Measurements from ENCODE around the gene ADGRL3. TPM values are rescaled to one million over a fixed set of nuclear protein-coding genes. Genes with fewer than 3 reads are reported as not detected.

ADGRL3 gene
- total and polyA plus RNA-seq, 2 donors (not counting 1 experiment from before 2014, with no cell fraction given), result under 0.01 to 0.05 TPM

DNA sequence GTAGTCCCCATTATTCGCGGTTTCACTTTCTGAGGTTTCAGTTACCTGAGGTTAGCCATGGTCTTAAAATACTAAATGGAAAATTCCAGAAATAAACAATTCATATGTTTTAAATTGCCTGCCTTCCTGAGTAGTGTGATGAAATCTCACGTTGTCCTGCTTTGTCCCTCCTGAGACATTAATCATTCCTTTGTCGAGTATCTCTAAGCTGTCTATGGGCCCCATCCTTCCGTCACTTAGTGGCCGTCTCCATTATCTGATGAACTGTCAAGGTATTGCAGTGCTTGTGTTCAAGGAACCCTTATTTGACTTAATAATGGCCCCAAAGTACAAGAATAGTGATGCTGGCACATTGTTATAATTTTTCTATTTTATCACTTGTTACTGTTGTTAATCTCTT, 94.8 kb downstream of the ADGRL3 start:
- no peak for DNase-seq (ENCODE audit: low read depth in 2 of 2)
- TF ChIP-seq, protein P1, sequence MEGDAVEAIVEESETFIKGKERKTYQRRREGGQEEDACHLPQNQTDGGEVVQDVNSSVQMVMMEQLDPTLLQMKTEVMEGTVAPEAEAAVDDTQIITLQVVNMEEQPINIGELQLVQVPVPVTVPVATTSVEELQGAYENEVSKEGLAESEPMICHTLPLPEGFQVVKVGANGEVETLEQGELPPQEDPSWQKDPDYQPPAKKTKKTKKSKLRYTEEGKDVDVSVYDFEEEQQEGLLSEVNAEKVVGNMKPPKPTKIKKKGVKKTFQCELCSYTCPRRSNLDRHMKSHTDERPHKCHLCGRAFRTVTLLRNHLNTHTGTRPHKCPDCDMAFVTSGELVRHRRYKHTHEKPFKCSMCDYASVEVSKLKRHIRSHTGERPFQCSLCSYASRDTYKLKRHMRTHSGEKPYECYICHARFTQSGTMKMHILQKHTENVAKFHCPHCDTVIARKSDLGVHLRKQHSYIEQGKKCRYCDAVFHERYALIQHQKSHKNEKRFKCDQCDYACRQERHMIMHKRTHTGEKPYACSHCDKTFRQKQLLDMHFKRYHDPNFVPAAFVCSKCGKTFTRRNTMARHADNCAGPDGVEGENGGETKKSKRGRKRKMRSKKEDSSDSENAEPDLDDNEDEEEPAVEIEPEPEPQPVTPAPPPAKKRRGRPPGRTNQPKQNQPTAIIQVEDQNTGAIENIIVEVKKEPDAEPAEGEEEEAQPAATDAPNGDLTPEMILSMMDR (conservative IDR thresholded peaks at IDR 0.05 in 1 of 2, IDR thresholded peaks at IDR 0.05 in 1 of 2; ENCODE audit: low read depth in 1 of 2, low read length in 2 of 2), result no peak
- no peak for TF ChIP-seq EZH2 (IDR thresholded peaks at IDR 0.05; ENCODE audit: low read length, missing control alignments)
- no peaks in the 10 kb centered on the region for H3K9me3 ChIP-seq (ENCODE audit: control insufficient read depth, insufficient read depth, low read depth, low read length)
- H3K27ac ChIP-seq (ENCODE audit: insufficient read depth, low read length), result no peak overlapping the region
- no peaks in the 10 kb centered on the region for H3K36me3 ChIP-seq (ENCODE audit: control insufficient read depth, insufficient read depth, low read length)
- H3K4me1 ChIP-seq (ENCODE audit: control insufficient read depth, extremely low read depth, insufficient read depth, low read length), result no peaks in the 10 kb centered on the region
- no peaks in the 10 kb centered on the region for H3K27me3 ChIP-seq (ENCODE audit: control insufficient read depth, insufficient read depth, low read length)
- H4K20me1 ChIP-seq (ENCODE audit: control insufficient read depth, extremely low read depth, insufficient read depth, low read length), result no peaks in the 10 kb centered on the region
- H3K4me2 ChIP-seq (ENCODE audit: extremely low read depth, insufficient read depth, low read length), result no peak overlapping the region
- no peaks in the 10 kb centered on the region for H3K79me2 ChIP-seq (ENCODE audit: control insufficient read depth, insufficient read depth, low read length)
- H3K4me3 ChIP-seq (replicated peaks in 1 of 4; ENCODE audit: control extremely low read depth in 1 of 4, insufficient read depth in 1 of 4, low read depth in 3 of 4, low read length in 4 of 4), result no peak overlapping the region
- no peak overlapping the region for H3K9ac ChIP-seq (ENCODE audit: insufficient read depth, low read length)
- no peak overlapping the region for H2AFZ ChIP-seq (ENCODE audit: low read length)

DNA sequence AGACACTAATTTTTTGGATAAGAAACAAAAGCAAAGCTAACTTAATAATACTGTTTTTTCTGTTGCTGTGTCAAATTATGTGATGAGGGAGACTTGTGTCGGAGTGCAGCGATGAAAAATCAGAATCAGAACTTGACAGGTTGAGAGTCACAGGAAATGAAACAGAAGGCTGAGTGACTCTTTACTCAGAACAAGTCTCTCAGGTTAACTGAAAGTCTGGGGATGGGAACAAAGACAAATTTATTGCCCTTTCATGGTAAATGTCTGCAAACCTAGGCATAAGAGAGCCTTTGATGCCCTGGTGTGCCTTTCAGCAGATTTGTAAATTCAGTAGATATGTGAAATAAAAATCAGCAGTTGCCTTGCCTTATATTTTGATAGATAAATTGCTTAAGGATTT, 96.0 kb downstream of the ADGRL3 start:
- Histone ChIP-seq H3K4me3 (replicated peaks in 1 of 4; ENCODE audit: control extremely low read depth in 1 of 4, insufficient read depth in 1 of 4, low read depth in 3 of 4, low read length in 4 of 4) (no peak overlapping the region), H3K36me3 (ENCODE audit: control insufficient read depth, insufficient read depth, low read length) (no peaks in the 10 kb centered on the region), H3K4me2 (ENCODE audit: extremely low read depth, insufficient read depth, low read length) (no peak overlapping the region), H4K20me1 (ENCODE audit: control insufficient read depth, extremely low read depth, insufficient read depth, low read length) (no peaks in the 10 kb centered on the region), H3K27ac (ENCODE audit: insufficient read depth, low read length) (no peak overlapping the region), H3K9me3 (ENCODE audit: control insufficient read depth, insufficient read depth, low read depth, low read length) (no peaks in the 10 kb centered on the region), H3K27me3 (ENCODE audit: control insufficient read depth, insufficient read depth, low read length) (no peaks in the 10 kb centered on the region), H2AFZ (ENCODE audit: low read length) (no peak overlapping the region), H3K4me1 (ENCODE audit: control insufficient read depth, extremely low read depth, insufficient read depth, low read length) (no peaks in the 10 kb centered on the region), H3K79me2 (ENCODE audit: control insufficient read depth, insufficient read depth, low read length) (no peaks in the 10 kb centered on the region), H3K9ac (ENCODE audit: insufficient read depth, low read length) (no peak overlapping the region)
- no peak for TF ChIP-seq EZH2 (IDR thresholded peaks at IDR 0.05; ENCODE audit: low read length, missing control alignments)
- TF ChIP-seq, protein P1 (conservative IDR thresholded peaks at IDR 0.05 in 1 of 2, IDR thresholded peaks at IDR 0.05 in 1 of 2; ENCODE audit: low read depth in 1 of 2, low read length in 2 of 2), result no peak
- no peak for DNase-seq (ENCODE audit: low read depth in 2 of 2)

DNA sequence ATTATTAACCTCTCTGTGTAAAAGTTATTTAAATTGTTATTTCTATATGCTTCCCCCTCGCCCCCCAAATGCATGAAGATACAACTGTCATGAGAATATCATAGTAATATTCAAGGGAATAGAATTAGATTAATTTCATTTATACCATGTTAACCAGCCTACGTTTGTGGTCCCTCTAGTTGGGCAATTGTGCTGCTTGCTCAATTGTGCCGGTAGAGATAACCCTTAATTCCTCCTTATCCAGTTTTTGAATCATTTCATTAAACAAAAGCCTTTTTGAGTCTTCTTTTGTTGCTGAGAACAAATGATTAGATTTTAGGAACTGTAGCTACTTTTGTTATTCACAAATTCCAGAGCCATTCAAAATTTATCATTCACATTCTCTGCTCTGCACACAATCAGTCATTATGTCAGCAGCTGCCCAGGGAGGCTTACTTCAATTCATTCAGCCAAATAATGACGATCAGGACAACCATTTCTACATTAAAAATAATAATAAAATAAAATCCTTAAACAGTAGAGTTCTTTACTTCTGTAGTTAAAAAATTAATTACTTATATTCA, 98.1 kb downstream of the ADGRL3 start:
- H3K9ac ChIP-seq (ENCODE audit: insufficient read depth, low read length), result no peak overlapping the region

More for the DNA sequence above, 98.1 kb downstream of the ADGRL3 start:
- Histone ChIP-seq H4K20me1 (ENCODE audit: control insufficient read depth, extremely low read depth, insufficient read depth, low read length) (no peaks in the 10 kb centered on the region), H3K27ac (ENCODE audit: insufficient read depth, low read length) (no peak overlapping the region), H3K9me3 (ENCODE audit: control insufficient read depth, insufficient read depth, low read depth, low read length) (no peaks in the 10 kb centered on the region), H3K4me2 (ENCODE audit: extremely low read depth, insufficient read depth, low read length) (no peak overlapping the region), H3K36me3 (ENCODE audit: control insufficient read depth, insufficient read depth, low read length) (no peaks in the 10 kb centered on the region), H3K27me3 (ENCODE audit: control insufficient read depth, insufficient read depth, low read length) (no peaks in the 10 kb centered on the region), H2AFZ (ENCODE audit: low read length) (no peak overlapping the region), H3K4me1 (ENCODE audit: control insufficient read depth, extremely low read depth, insufficient read depth, low read length) (no peaks in the 10 kb centered on the region), H3K79me2 (ENCODE audit: control insufficient read depth, insufficient read depth, low read length) (no peaks in the 10 kb centered on the region), H3K4me3 (replicated peaks in 1 of 4; ENCODE audit: control extremely low read depth in 1 of 4, insufficient read depth in 1 of 4, low read depth in 3 of 4, low read length in 4 of 4) (no peak overlapping the region)
- TF ChIP-seq, protein P1 (conservative IDR thresholded peaks at IDR 0.05 in 1 of 2, IDR thresholded peaks at IDR 0.05 in 1 of 2; ENCODE audit: low read depth in 1 of 2, low read length in 2 of 2), result no peak
- TF ChIP-seq EZH2 (IDR thresholded peaks at IDR 0.05; ENCODE audit: low read length, missing control alignments), result no peak
- DNase-seq (ENCODE audit: low read depth in 2 of 2), result peak in 1 of 2 donors; percentile 6
